Amniotic stem cell (primary cell): Measurements from ENCODE around the gene ANXA6.

ENCODE experiments used
- DNase-seq: peaks from one replicate; lab custom pipeline; 2025; lab: John Stamatoyannopoulos, UW

ANXA6 gene

GRCh38 chr5:151153300-151153699 is 4.3 kb downstream of the ANXA6 start:
- no peak for DNase-seq

- no peak for DNase-seq
Measured at GRCh38 chr5:151151793-151152192, 5.8 kb downstream of the ANXA6 start.

- no peak for DNase-seq
Measured at GRCh38 chr5:151151263-151151660, 6.3 kb downstream of the ANXA6 start.

GRCh38 chr5:151150471-151151262 is 6.9 kb downstream of the ANXA6 start:
- DNase-seq, result no peak

GRCh38 chr5:151148583-151148982 is 9.0 kb downstream of the ANXA6 start:
- no peak for DNase-seq

GRCh38 chr5:151147033-151147432 is 10.5 kb downstream of the ANXA6 start:
- no peak for DNase-seq

- DNase-seq, result no peak
Measured at GRCh38 chr5:151146061-151146460, 11.5 kb downstream of the ANXA6 start.

GRCh38 chr5:151144922-151145321 is 12.7 kb downstream of the ANXA6 start:
- DNase-seq, result no peak

- DNase-seq, result no peak
Measured at GRCh38 chr5:151144275-151144674, 13.3 kb downstream of the ANXA6 start.

- DNase-seq, result no peak
Measured at GRCh38 chr5:151143645-151144044, 13.9 kb downstream of the ANXA6 start.

GRCh38 chr5:151142933-151143332 is 14.6 kb downstream of the ANXA6 start:
- no peak for DNase-seq

GRCh38 chr5:151141535-151141934 is 16.0 kb downstream of the ANXA6 start:
- no peak for DNase-seq

- DNase-seq, result no peak
Measured at GRCh38 chr5:151140686-151141459, 16.7 kb downstream of the ANXA6 start.

- DNase-seq, result no peak
Measured at GRCh38 chr5:151139646-151140045, 17.9 kb downstream of the ANXA6 start.

GRCh38 chr5:151139015-151139414 is 18.6 kb downstream of the ANXA6 start:
- DNase-seq, result no peak

GRCh38 chr5:151138114-151138513 is 19.5 kb downstream of the ANXA6 start:
- DNase-seq, result no peak

GRCh38 chr5:151137067-151137825 is 20.3 kb downstream of the ANXA6 start:
- no peak for DNase-seq

GRCh38 chr5:151134228-151134627 is 23.4 kb downstream of the ANXA6 start:
- DNase-seq, result no peak

- no peak for DNase-seq
Measured at GRCh38 chr5:151132963-151133362, 24.6 kb downstream of the ANXA6 start.

- DNase-seq, result no peak
Measured at GRCh38 chr5:151130922-151131891, 26.4 kb downstream of the ANXA6 start.

- no peak for DNase-seq
Measured at GRCh38 chr5:151130235-151130921, 27.2 kb downstream of the ANXA6 start.
